HepG2 (cell line): ENCODE measurements around the gene AANAT. TPM values are rescaled to one million over a fixed set of nuclear protein-coding genes. Genes with fewer than 3 reads are reported as not detected.

Experiments
- MTF2 ChIP-seq: sonication (generic); formaldehyde crosslinking; IDR thresholded peaks from 2 replicates; pipeline ENCODE4 v1.5.0; 2020; ENCODE audit warnings: missing genetic modification reagents, borderline replicate concordance
- RBM22 ChIP-seq: fragments of 200-400 bp; formaldehyde crosslinking; optimal IDR thresholded peaks from 2 replicates; pipeline ENCODE3; 2017; ENCODE audit warnings: mild to moderate bottlenecking, low read length, moderate library complexity
- REPIN1 ChIP-seq: sonication (generic); formaldehyde crosslinking; IDR thresholded peaks from 2 replicates; pipeline ENCODE4 v1.8.0; 2022; ENCODE audit warnings: missing genetic modification reagents, low read depth, mild to moderate bottlenecking, borderline replicate concordance
- SP2 ChIP-seq: sonication (generic); formaldehyde crosslinking; IDR thresholded peaks from 2 replicates; pipeline ENCODE4 v1.5.1; 2020; ENCODE audit warnings: mild to moderate bottlenecking, missing genetic modification reagents
- ZFY ChIP-seq: sonication (generic); formaldehyde crosslinking; IDR thresholded peaks from 2 replicates; pipeline ENCODE4 v1.4.0; 2020; ENCODE audit warnings: missing genetic modification reagents
- ZNF232 ChIP-seq: sonication (generic); formaldehyde crosslinking; IDR thresholded peaks from 2 replicates; pipeline ENCODE4 v1.4.0; 2020; ENCODE audit warnings: missing genetic modification reagents, borderline replicate concordance
- polyA plus RNA-seq, 8 experiments: library from polyadenylated mRNA; depleted of rRNA in 3 of 8; stranded (reverse) in 7 of 8; unstranded in 1 of 8; fragments of >200 nt; fragmentation: Illumina TruSeq in 4 of 8; extraction: Trizol in 4 of 8; gene quantifications; 2 replicates each; pipeline versions ENCODE4 v1.2.1 to v1.2.3, GENCODE V29; 2011 to 2016; ENCODE audit warnings: low read depth in 4 of 8, missing spikeins in 1 of 8, mixed read lengths in 1 of 8; ENCODE audit not compliant: insufficient read depth in 1 of 8
- total RNA-seq, 5 experiments: library from RNA; depleted of rRNA; stranded (reverse); fragments of >200 nt; fragmentation: Illumina TruSeq; extraction: Trizol; gene quantifications; 2 replicates each; pipeline ENCODE4 v1.2.3, GENCODE V29; 2016; ENCODE audit warnings: low read depth in 1 of 5
- TF ChIP-seq, protein P1 (sequence below), 2 experiments: sonication (generic) in 1 of 2; formaldehyde crosslinking in 1 of 2; IDR thresholded peaks; 2 replicates each; pipeline versions ENCODE4 v1.6.1 to v1.9.0; 2014 to 2022; ENCODE audit warnings: antibody characterized with exemption in 1 of 2, borderline replicate concordance in 1 of 2, inconsistent platforms in 1 of 2, low read depth in 1 of 2, missing genetic modification reagents in 1 of 2
- TF ChIP-seq, protein P2 (sequence below): sonication (generic); formaldehyde crosslinking; IDR thresholded peaks from 2 replicates; pipeline ENCODE4 v1.4.0; 2020; ENCODE audit warnings: mild to moderate bottlenecking, missing genetic modification reagents
- TF ChIP-seq, protein P3 (sequence below): IDR thresholded peaks from 2 replicates; pipeline ENCODE4 v1.6.1; 2016; ENCODE audit warnings: missing compliant biosample characterization, missing genetic modification reagents, borderline replicate concordance
- TF ChIP-seq, protein P4 (sequence below): sonication (generic); formaldehyde crosslinking; IDR thresholded peaks from 2 replicates; pipeline ENCODE4 v1.9.0; 2022; ENCODE audit warnings: low read depth, missing genetic modification reagents
- TF ChIP-seq, protein P5 (sequence below), 2 experiments: sonication (generic) in 1 of 2; formaldehyde crosslinking in 1 of 2; IDR thresholded peaks; 2 replicates each; pipeline versions ENCODE4 v1.4.0 to v1.6.1; 2016 to 2020; ENCODE audit warnings: borderline replicate concordance in 1 of 2, low read depth in 1 of 2, mild to moderate bottlenecking in 1 of 2, missing genetic modification reagents in 1 of 2

The AANAT gene
- total and polyA plus RNA-seq, 2 of the 13 experiments (the other 11 are each of a cell fraction or from before 2014, with no cell fraction given) = 0.07 TPM; not detected in 1

DNA sequence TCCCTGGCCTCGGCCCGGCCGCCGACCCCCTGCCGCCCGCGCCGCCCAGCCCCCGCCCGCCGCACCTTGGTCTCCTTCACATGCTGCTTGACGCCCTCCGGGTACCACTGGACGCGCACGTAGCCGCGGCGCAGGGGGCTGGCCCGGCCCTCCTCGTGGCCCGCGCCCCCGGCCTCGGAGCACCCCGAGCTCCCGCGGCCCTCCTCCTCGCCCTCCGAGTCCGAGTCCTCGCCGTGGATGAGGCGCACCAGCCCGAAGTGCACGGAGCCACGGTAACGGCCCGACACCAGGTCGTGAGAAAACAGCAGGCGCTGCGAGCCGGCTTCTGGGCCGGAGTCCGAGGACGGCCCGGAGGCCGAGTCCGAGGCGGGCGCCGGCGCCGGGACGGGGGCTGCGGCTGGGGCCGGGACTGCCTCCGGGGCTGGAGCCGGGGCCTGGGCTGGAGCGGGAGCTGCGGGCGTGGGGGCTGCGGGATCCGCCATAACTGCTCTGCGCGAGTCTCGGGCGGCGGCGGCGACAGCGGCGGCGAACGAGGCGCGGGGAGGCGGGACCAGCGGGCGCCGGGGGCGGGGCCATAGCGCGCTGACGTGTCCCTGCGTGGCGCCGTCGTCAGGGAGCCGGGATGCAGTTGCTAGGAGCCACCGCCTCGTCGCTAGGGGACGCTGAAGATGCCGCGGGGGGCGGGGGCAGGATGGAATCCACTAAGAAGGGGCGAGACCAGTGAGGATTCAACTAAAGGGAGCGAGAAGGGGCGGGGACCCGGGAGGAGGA is 14.6 kb upstream of the AANAT start, which contains the start of gene UBE2O (continued):
- TF ChIP-seq, protein P1, sequence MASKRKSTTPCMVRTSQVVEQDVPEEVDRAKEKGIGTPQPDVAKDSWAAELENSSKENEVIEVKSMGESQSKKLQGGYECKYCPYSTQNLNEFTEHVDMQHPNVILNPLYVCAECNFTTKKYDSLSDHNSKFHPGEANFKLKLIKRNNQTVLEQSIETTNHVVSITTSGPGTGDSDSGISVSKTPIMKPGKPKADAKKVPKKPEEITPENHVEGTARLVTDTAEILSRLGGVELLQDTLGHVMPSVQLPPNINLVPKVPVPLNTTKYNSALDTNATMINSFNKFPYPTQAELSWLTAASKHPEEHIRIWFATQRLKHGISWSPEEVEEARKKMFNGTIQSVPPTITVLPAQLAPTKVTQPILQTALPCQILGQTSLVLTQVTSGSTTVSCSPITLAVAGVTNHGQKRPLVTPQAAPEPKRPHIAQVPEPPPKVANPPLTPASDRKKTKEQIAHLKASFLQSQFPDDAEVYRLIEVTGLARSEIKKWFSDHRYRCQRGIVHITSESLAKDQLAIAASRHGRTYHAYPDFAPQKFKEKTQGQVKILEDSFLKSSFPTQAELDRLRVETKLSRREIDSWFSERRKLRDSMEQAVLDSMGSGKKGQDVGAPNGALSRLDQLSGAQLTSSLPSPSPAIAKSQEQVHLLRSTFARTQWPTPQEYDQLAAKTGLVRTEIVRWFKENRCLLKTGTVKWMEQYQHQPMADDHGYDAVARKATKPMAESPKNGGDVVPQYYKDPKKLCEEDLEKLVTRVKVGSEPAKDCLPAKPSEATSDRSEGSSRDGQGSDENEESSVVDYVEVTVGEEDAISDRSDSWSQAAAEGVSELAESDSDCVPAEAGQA (IDR thresholded peaks at IDR 0.05; ENCODE audit: low read depth) = no peak
- TF ChIP-seq, protein P1 (CRISPR knock-in tag; IDR thresholded peaks at IDR 0.05; ENCODE audit: borderline replicate concordance) = peak; percentile 88
- TF ChIP-seq RBM22 (peak; percentile 100), REPIN1 (0 out of 2 replicates have a peak, but pooled peaks have one; percentile 10), ZNF232 (CRISPR knock-in tag) (no peak), MTF2 (CRISPR knock-in tag) (0 out of 2 replicates have a peak, but pooled peaks have one; percentile 37), SP2 (CRISPR knock-in tag) (0 out of 2 replicates have a peak, but pooled peaks have one; percentile 44), ZFY (CRISPR knock-in tag) (peak; percentile 94)
- TF ChIP-seq, protein P2, sequence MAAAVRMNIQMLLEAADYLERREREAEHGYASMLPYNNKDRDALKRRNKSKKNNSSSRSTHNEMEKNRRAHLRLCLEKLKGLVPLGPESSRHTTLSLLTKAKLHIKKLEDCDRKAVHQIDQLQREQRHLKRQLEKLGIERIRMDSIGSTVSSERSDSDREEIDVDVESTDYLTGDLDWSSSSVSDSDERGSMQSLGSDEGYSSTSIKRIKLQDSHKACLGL (CRISPR knock-in tag) = peak; percentile 66; the same call in 1 of the 2 replicates
- TF ChIP-seq, protein P3, sequence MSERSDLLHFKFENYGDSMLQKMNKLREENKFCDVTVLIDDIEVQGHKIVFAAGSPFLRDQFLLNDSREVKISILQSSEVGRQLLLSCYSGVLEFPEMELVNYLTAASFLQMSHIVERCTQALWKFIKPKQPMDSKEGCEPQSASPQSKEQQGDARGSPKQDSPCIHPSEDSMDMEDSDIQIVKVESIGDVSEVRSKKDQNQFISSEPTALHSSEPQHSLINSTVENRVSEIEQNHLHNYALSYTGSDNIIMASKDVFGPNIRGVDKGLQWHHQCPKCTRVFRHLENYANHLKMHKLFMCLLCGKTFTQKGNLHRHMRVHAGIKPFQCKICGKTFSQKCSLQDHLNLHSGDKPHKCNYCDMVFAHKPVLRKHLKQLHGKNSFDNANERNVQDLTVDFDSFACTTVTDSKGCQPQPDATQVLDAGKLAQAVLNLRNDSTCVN (CRISPR knock-in tag) = 0 out of 2 replicates have a peak, but pooled peaks have one; percentile 11
- TF ChIP-seq, protein P4, sequence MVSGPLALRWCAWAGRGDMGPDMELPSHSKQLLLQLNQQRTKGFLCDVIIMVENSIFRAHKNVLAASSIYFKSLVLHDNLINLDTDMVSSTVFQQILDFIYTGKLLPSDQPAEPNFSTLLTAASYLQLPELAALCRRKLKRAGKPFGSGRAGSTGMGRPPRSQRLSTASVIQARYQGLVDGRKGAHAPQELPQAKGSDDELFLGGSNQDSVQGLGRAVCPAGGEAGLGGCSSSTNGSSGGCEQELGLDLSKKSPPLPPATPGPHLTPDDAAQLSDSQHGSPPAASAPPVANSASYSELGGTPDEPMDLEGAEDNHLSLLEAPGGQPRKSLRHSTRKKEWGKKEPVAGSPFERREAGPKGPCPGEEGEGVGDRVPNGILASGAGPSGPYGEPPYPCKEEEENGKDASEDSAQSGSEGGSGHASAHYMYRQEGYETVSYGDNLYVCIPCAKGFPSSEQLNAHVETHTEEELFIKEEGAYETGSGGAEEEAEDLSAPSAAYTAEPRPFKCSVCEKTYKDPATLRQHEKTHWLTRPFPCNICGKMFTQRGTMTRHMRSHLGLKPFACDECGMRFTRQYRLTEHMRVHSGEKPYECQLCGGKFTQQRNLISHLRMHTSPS (CRISPR knock-in tag) = 0 out of 2 replicates have a peak, but pooled peaks have one; percentile 11
- TF ChIP-seq, protein P5, sequence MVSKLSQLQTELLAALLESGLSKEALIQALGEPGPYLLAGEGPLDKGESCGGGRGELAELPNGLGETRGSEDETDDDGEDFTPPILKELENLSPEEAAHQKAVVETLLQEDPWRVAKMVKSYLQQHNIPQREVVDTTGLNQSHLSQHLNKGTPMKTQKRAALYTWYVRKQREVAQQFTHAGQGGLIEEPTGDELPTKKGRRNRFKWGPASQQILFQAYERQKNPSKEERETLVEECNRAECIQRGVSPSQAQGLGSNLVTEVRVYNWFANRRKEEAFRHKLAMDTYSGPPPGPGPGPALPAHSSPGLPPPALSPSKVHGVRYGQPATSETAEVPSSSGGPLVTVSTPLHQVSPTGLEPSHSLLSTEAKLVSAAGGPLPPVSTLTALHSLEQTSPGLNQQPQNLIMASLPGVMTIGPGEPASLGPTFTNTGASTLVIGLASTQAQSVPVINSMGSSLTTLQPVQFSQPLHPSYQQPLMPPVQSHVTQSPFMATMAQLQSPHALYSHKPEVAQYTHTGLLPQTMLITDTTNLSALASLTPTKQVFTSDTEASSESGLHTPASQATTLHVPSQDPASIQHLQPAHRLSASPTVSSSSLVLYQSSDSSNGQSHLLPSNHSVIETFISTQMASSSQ (IDR thresholded peaks at IDR 0.05; ENCODE audit: low read depth) = no peak
- TF ChIP-seq, protein P5 (CRISPR knock-in tag; IDR thresholded peaks at IDR 0.05; ENCODE audit: borderline replicate concordance) = 0 out of 2 replicates have a peak, but pooled peaks have one; percentile 10
